ENCODE results near the gene HERC6. TPM values are rescaled to one million over a fixed set of nuclear protein-coding genes. Genes with fewer than 3 reads are reported as not detected.

HERC6 gene
- polyA plus RNA-seq, 1 donor from 2014 or later: 0.33 TPM

- TF ChIP-seq TAF1 (IDR thresholded peaks at IDR 0.05; ENCODE audit: low read depth) (no peak), CTCF (IDR thresholded peaks at IDR 0.05; ENCODE audit: poor library complexity, severe bottlenecking) (no peak), EP300 (conservative IDR thresholded peaks at IDR 0.05; ENCODE audit: poor library complexity, severe bottlenecking) (no peak), RAD21 (conservative IDR thresholded peaks at IDR 0.05) (no peak), POLR2AphosphoS5 (IDR thresholded peaks at IDR 0.05) (no peak), MXI1 (conservative IDR thresholded peaks at IDR 0.05; ENCODE audit: poor library complexity, severe bottlenecking) (no peak), EZH2 (IDR thresholded peaks at IDR 0.05; ENCODE audit: borderline replicate concordance, insufficient read depth, low read length, poor library complexity, severe bottlenecking) (no peak), SMC3 (conservative IDR thresholded peaks at IDR 0.05; ENCODE audit: poor library complexity) (no peak)
- TF ChIP-seq, protein P1, sequence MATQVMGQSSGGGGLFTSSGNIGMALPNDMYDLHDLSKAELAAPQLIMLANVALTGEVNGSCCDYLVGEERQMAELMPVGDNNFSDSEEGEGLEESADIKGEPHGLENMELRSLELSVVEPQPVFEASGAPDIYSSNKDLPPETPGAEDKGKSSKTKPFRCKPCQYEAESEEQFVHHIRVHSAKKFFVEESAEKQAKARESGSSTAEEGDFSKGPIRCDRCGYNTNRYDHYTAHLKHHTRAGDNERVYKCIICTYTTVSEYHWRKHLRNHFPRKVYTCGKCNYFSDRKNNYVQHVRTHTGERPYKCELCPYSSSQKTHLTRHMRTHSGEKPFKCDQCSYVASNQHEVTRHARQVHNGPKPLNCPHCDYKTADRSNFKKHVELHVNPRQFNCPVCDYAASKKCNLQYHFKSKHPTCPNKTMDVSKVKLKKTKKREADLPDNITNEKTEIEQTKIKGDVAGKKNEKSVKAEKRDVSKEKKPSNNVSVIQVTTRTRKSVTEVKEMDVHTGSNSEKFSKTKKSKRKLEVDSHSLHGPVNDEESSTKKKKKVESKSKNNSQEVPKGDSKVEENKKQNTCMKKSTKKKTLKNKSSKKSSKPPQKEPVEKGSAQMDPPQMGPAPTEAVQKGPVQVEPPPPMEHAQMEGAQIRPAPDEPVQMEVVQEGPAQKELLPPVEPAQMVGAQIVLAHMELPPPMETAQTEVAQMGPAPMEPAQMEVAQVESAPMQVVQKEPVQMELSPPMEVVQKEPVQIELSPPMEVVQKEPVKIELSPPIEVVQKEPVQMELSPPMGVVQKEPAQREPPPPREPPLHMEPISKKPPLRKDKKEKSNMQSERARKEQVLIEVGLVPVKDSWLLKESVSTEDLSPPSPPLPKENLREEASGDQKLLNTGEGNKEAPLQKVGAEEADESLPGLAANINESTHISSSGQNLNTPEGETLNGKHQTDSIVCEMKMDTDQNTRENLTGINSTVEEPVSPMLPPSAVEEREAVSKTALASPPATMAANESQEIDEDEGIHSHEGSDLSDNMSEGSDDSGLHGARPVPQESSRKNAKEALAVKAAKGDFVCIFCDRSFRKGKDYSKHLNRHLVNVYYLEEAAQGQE (IDR thresholded peaks at IDR 0.05; ENCODE audit: borderline replicate concordance): no peak
- Histone ChIP-seq H3K9me3 (ENCODE audit: low read length) (no peaks in the 10 kb centered on the region), H3K9ac (ENCODE audit: low read length) (no peak overlapping the region), H3K36me3 (ENCODE audit: insufficient read depth, low read length) (no peaks in the 10 kb centered on the region), H3K4me3 (ENCODE audit: low read length) (no peak overlapping the region), H4K20me1 (ENCODE audit: insufficient read depth) (no peaks in the 10 kb centered on the region), H3K4me2 (ENCODE audit: low read length) (no peak overlapping the region), H3K27ac (ENCODE audit: low read length) (no peak overlapping the region), H3K27me3 (ENCODE audit: insufficient read depth, low read depth, low read length) (no peaks in the 10 kb centered on the region), H3K9me2 (ENCODE audit: insufficient read depth, low read length) (no peaks in the 10 kb centered on the region), H3F3A (ENCODE audit: insufficient read depth, low read length, poor library complexity, severe bottlenecking) (no peaks in the 10 kb centered on the region), H2AFZ (ENCODE audit: low read depth, low read length) (no peak overlapping the region), H3K79me2 (replicated peaks; ENCODE audit: insufficient read depth, low read length) (no peaks in the 10 kb centered on the region)
Observed at GRCh38 chr4:88409206-88409605, 30.6 kb downstream of the HERC6 start.

DNA sequence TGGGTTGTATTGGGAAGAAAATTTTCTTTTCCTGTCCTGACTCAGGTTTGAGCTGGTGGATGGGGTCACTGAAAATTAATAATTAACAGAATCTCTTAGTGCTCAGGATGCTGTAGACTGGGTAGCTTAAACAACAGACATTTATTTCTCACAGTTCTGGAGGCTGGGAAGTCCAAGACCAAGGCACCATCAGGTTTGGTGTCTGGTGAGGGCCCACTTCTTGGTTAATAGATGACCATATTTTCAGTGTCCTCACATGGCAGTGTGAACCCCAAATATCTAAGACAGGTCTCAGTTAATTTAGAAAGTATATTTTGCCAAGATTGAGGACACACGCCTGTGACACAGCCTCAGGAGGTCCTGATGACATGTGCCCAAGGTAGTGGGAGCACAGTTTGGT, 31.1 kb downstream of the HERC6 start:
- TF ChIP-seq EZH2 (IDR thresholded peaks at IDR 0.05; ENCODE audit: borderline replicate concordance, insufficient read depth, low read length, poor library complexity, severe bottlenecking) (no peak), MXI1 (conservative IDR thresholded peaks at IDR 0.05; ENCODE audit: poor library complexity, severe bottlenecking) (no peak), SMC3 (conservative IDR thresholded peaks at IDR 0.05; ENCODE audit: poor library complexity) (no peak), TAF1 (IDR thresholded peaks at IDR 0.05; ENCODE audit: low read depth) (no peak), RAD21 (conservative IDR thresholded peaks at IDR 0.05) (no peak), CTCF (IDR thresholded peaks at IDR 0.05; ENCODE audit: poor library complexity, severe bottlenecking) (no peak), EP300 (conservative IDR thresholded peaks at IDR 0.05; ENCODE audit: poor library complexity, severe bottlenecking) (no peak), POLR2AphosphoS5 (IDR thresholded peaks at IDR 0.05) (no peak)
- TF ChIP-seq, protein P1 (IDR thresholded peaks at IDR 0.05; ENCODE audit: borderline replicate concordance): no peak
- Histone ChIP-seq H2AFZ (ENCODE audit: low read depth, low read length) (no peak overlapping the region), H3K36me3 (ENCODE audit: insufficient read depth, low read length) (no peaks in the 10 kb centered on the region), H3K9me3 (ENCODE audit: low read length) (no peaks in the 10 kb centered on the region), H3K4me2 (ENCODE audit: low read length) (no peak overlapping the region), H3K27ac (ENCODE audit: low read length) (no peak overlapping the region), H3K79me2 (replicated peaks; ENCODE audit: insufficient read depth, low read length) (no peaks in the 10 kb centered on the region), H3K27me3 (ENCODE audit: insufficient read depth, low read depth, low read length) (no peaks in the 10 kb centered on the region), H4K20me1 (ENCODE audit: insufficient read depth) (no peaks in the 10 kb centered on the region), H3F3A (ENCODE audit: insufficient read depth, low read length, poor library complexity, severe bottlenecking) (no peaks in the 10 kb centered on the region), H3K9ac (ENCODE audit: low read length) (no peak overlapping the region), H3K9me2 (ENCODE audit: insufficient read depth, low read length) (no peaks in the 10 kb centered on the region), H3K4me3 (ENCODE audit: low read length) (no peak overlapping the region)

Data from neural cell (in vitro differentiated cells).